GM19324 (cell line): ENCODE results near the gene GGNBP2.

Source experiments
- ATAC-seq: cut with Tn5 transposase; IDR thresholded peaks from one replicate; pipeline ENCODE4 v1.9.1; 2021; ENCODE audit warnings: mild to moderate bottlenecking, moderate library complexity; ENCODE audit not compliant: unreplicated experiment, low FRiP score

The GGNBP2 gene

GRCh38 chr17:36514856-36515255 lies 29.9 kb upstream of the GGNBP2 start:
- ATAC-seq: no peak

- no peak for ATAC-seq
Observed at GRCh38 chr17:36515837-36516236, 28.9 kb upstream of the GGNBP2 start.

GRCh38 chr17:36523113-36523512 lies 21.6 kb upstream of the GGNBP2 start:
- ATAC-seq: no peak

GRCh38 chr17:36524428-36524876 lies 20.3 kb upstream of the GGNBP2 start:
- no peak for ATAC-seq

GRCh38 chr17:36525113-36525512 lies 19.6 kb upstream of the GGNBP2 start:
- ATAC-seq: no peak

- ATAC-seq: no peak
Observed at GRCh38 chr17:36525888-36526287, 18.8 kb upstream of the GGNBP2 start.

GRCh38 chr17:36527621-36528250 lies 17.0 kb upstream of the GGNBP2 start:
- ATAC-seq: no peak

GRCh38 chr17:36529121-36529520 lies 15.6 kb upstream of the GGNBP2 start:
- no peak for ATAC-seq

- no peak for ATAC-seq
Observed at GRCh38 chr17:36532435-36532975, 12.2 kb upstream of the GGNBP2 start.

- ATAC-seq: no peak
Observed at GRCh38 chr17:36533935-36534839, 10.5 kb upstream of the GGNBP2 start.

GRCh38 chr17:36534840-36535668 lies 9.7 kb upstream of the GGNBP2 start, which contains the start of the genes MYO19 and PIGW:
Gene MYO19, minus strand, starts transcription at chr17:36534868. Its CDS starts 2,330 bp downstream, at chr17:36532538.
Gene PIGW, plus strand, starts transcription at chr17:36534987. Its CDS starts 2,115 bp downstream, at chr17:36537102.
- peak; percentile 83 for ATAC-seq

GRCh38 chr17:36535669-36536081 lies 9.0 kb upstream of the GGNBP2 start:
- ATAC-seq: no peak

GRCh38 chr17:36540696-36541095 lies 4.0 kb upstream of the GGNBP2 start:
- ATAC-seq: no peak

GRCh38 chr17:36542755-36543154 lies 2.0 kb upstream of the GGNBP2 start:
- ATAC-seq: no peak

GRCh38 chr17:36544044-36544306 lies 744 bp upstream of the GGNBP2 start:
- peak; percentile 1 for ATAC-seq

GRCh38 chr17:36545077-36545464 lies 352 bp downstream of the GGNBP2 start:
- ATAC-seq: peak; percentile 59

GRCh38 chr17:36545465-36546417 lies 1.0 kb downstream of the GGNBP2 start:
- peak; percentile 69 for ATAC-seq

- ATAC-seq: no peak
Observed at GRCh38 chr17:36546418-36547093, 1.8 kb downstream of the GGNBP2 start.

- no peak for ATAC-seq
Observed at GRCh38 chr17:36547776-36548175, 3.1 kb downstream of the GGNBP2 start.
